H9 (cell line): ENCODE results near the gene PRRT2. TPM values are rescaled to one million over a fixed set of nuclear protein-coding genes. Genes with fewer than 3 reads are reported as not detected.
A peak's percentile ranks its signal among the peaks of the same experiment; 100 is the strongest.

Source experiments
- DNase-seq: peaks from one replicate; pipeline ENCODE4 v3.0.0-alpha.2; 2017
- H2AFZ ChIP-seq: one replicate; pipeline ENCODE4 v1.6.1; 2013; ENCODE audit warnings: mild to moderate bottlenecking, low read length, control low read depth, moderate library complexity
- H2AK5ac ChIP-seq: 2 replicates; pipeline ENCODE4 v1.6.1; 2013; ENCODE audit warnings: low read length, control low read depth, mixed read lengths; ENCODE audit not compliant: insufficient read length
- H2BK120ac ChIP-seq: one replicate; pipeline ENCODE4 v1.6.1; 2013; ENCODE audit warnings: low read depth, mild to moderate bottlenecking, low read length, control low read depth, inconsistent platforms; ENCODE audit not compliant: poor library complexity, severe bottlenecking
- H2BK12ac ChIP-seq: 2 replicates; pipeline ENCODE4 v1.6.1; 2013; ENCODE audit warnings: low read length, control low read depth, mixed read lengths, low read depth; ENCODE audit not compliant: insufficient read length
- H2BK15ac ChIP-seq: 2 replicates; pipeline ENCODE4 v1.6.1; 2013; ENCODE audit warnings: low read depth, low read length, control low read depth
- H2BK20ac ChIP-seq: one replicate; pipeline ENCODE4 v1.6.1; 2013; ENCODE audit warnings: low read depth, mild to moderate bottlenecking, low read length, control low read depth, inconsistent platforms; ENCODE audit not compliant: poor library complexity, severe bottlenecking
- H2BK5ac ChIP-seq: 2 replicates; pipeline ENCODE4 v1.6.1; 2013; ENCODE audit warnings: low read length, control low read depth, mixed read lengths; ENCODE audit not compliant: insufficient read length
- H3K14ac ChIP-seq: 2 replicates; pipeline ENCODE4 v1.6.1; 2013; ENCODE audit warnings: low read length, control low read depth; ENCODE audit not compliant: insufficient read depth
- H3K18ac ChIP-seq: 2 replicates; pipeline ENCODE4 v1.6.1; 2013; ENCODE audit warnings: low read depth, mild to moderate bottlenecking, mixed read lengths, low read length, control low read depth; ENCODE audit not compliant: insufficient read length
- H3K23ac ChIP-seq: 2 replicates; pipeline ENCODE4 v1.6.1; 2013; ENCODE audit warnings: low read length, control low read depth, mixed read lengths, low read depth; ENCODE audit not compliant: insufficient read length
- H3K23me2 ChIP-seq: 2 replicates; pipeline ENCODE4 v1.6.1; 2013; ENCODE audit warnings: low read depth, mild to moderate bottlenecking, mixed read lengths, low read length, control low read depth; ENCODE audit not compliant: insufficient read length, poor library complexity, severe bottlenecking
- H3K27ac ChIP-seq: 2 replicates; pipeline ENCODE4 v1.5.1; 2013; ENCODE audit warnings: low read length, control low read depth, mixed read lengths, low read depth; ENCODE audit not compliant: insufficient read length
- H3K27me3 ChIP-seq: 2 replicates; pipeline ENCODE4 v1.6.1; 2013; ENCODE audit warnings: low read length, control low read depth, inconsistent platforms; ENCODE audit not compliant: insufficient read depth
- H3K4ac ChIP-seq: 2 replicates; pipeline ENCODE4 v1.6.1; 2013; ENCODE audit warnings: low read depth, mild to moderate bottlenecking, control low read depth, inconsistent platforms, low read length, moderate library complexity
- H3K4me1 ChIP-seq: 2 replicates; pipeline ENCODE4 v1.6.1; 2013; ENCODE audit warnings: low read length, control low read depth, inconsistent platforms; ENCODE audit not compliant: insufficient read depth
- H3K4me2 ChIP-seq: 2 replicates; pipeline ENCODE4 v1.6.1; 2013; ENCODE audit warnings: low read length, control low read depth, mixed read lengths; ENCODE audit not compliant: insufficient read length, insufficient read depth
- H3K56ac ChIP-seq: 2 replicates; pipeline ENCODE4 v1.6.1; 2013; ENCODE audit warnings: low read depth, mild to moderate bottlenecking, mixed read lengths, low read length, control low read depth; ENCODE audit not compliant: insufficient read length
- H3K79me1 ChIP-seq: 2 replicates; pipeline ENCODE4 v1.6.1; 2013; ENCODE audit warnings: low read depth, mild to moderate bottlenecking, moderate library complexity, low read length, control low read depth, inconsistent platforms; ENCODE audit not compliant: insufficient read depth, poor library complexity, severe bottlenecking
- H3K79me2 ChIP-seq: 2 replicates; pipeline ENCODE4 v1.6.1; 2013; ENCODE audit warnings: low read length, control low read depth, inconsistent platforms; ENCODE audit not compliant: insufficient read depth
- H3K9ac ChIP-seq: 2 replicates; pipeline ENCODE4 v1.6.1; 2013; ENCODE audit warnings: low read length, control low read depth, mixed read lengths; ENCODE audit not compliant: insufficient read length; ENCODE audit errors: extremely low read depth
- H3K9me3 ChIP-seq: one replicate; pipeline ENCODE4 v1.6.1; 2013; ENCODE audit warnings: low read depth, low read length, inconsistent platforms; ENCODE audit not compliant: control insufficient read depth
- H3T11ph ChIP-seq: one replicate; pipeline ENCODE4 v1.6.1; 2013; ENCODE audit warnings: mild to moderate bottlenecking, low read length, control low read depth, inconsistent platforms
- H4K20me1 ChIP-seq: one replicate; pipeline ENCODE4 v1.6.1; 2013; ENCODE audit not compliant: control insufficient read depth, insufficient read length, insufficient read depth
- H4K5ac ChIP-seq: 2 replicates; pipeline ENCODE4 v1.6.1; 2013; ENCODE audit warnings: low read depth, mild to moderate bottlenecking, mixed read lengths, low read length, control low read depth; ENCODE audit not compliant: insufficient read length
- H4K8ac ChIP-seq: replicated peaks from 2 replicates; pipeline ENCODE4 v1.6.1; 2013; ENCODE audit warnings: low read length, control low read depth, mixed read lengths, low read depth; ENCODE audit not compliant: insufficient read length
- H4K91ac ChIP-seq: 2 replicates; pipeline ENCODE4 v1.6.1; 2013; ENCODE audit warnings: low read depth, mild to moderate bottlenecking, moderate library complexity, mixed read lengths, low read length, control low read depth; ENCODE audit not compliant: insufficient read length
- H3K27ac Mint-ChIP-seq, 3 experiments: 2 replicates in 2 of 3; 3 replicates in 1 of 3; pipeline ENCODE4 v1.8.0; 2020 to 2021; ENCODE audit warnings: mixed read lengths in 3 of 3, mild to moderate bottlenecking in 1 of 3, moderate library complexity in 1 of 3
- H3K27me3 Mint-ChIP-seq: 2 replicates; pipeline ENCODE4 v1.8.0; 2021; ENCODE audit warnings: low read depth, mild to moderate bottlenecking, moderate library complexity, mixed read lengths
- H3K36me3 Mint-ChIP-seq, 3 experiments: 2 replicates in 2 of 3; 3 replicates in 1 of 3; pipeline ENCODE4 v1.8.0; 2020 to 2021; ENCODE audit warnings: low read depth in 3 of 3, mixed read lengths in 3 of 3; ENCODE audit not compliant: insufficient read depth in 1 of 3
- H3K4me1 Mint-ChIP-seq, 2 experiments: 2 replicates each; pipeline ENCODE4 v1.8.0; 2020; ENCODE audit warnings: mixed read lengths in 2 of 2
- H3K4me3 Mint-ChIP-seq, 2 experiments: 2 replicates in 1 of 2; 3 replicates in 1 of 2; pipeline ENCODE4 v1.8.0; 2020 to 2021; ENCODE audit warnings: mild to moderate bottlenecking in 2 of 2, mixed read lengths in 2 of 2, moderate library complexity in 1 of 2
- H3K9me3 Mint-ChIP-seq, 2 experiments: 2 replicates in 1 of 2; 3 replicates in 1 of 2; pipeline ENCODE4 v1.8.0; 2020; ENCODE audit warnings: mild to moderate bottlenecking in 2 of 2, mixed read lengths in 2 of 2, moderate library complexity in 1 of 2
- CTCF ChIP-seq: fragments of 200-600 bp; sonication (generic); conservative IDR thresholded peaks from 3 replicates; pipeline ENCODE4 v1.8.0; 2021; ENCODE audit warnings: antibody characterized with exemption, mild to moderate bottlenecking
- WGBS: extraction: QIAGEN DNeasy Blood & Tissue Kit; methylation state at CpG from one replicate; pipeline ENCODE4 v1.1.7; 2013; ENCODE audit warnings: missing lambda C conversion rate, low lambda C conversion rate, mixed read lengths; ENCODE audit not compliant: insufficient read length; ENCODE audit errors: extremely low coverage; 5-methylcytosine and 5-hydroxymethylcytosine counted together
- total RNA-seq: library from RNA; stranded (reverse); gene quantifications from 2 replicates; pipeline ENCODE4 v1.2.1, GENCODE V29; 2021

PRRT2 gene
- total RNA-seq, 1 experiment from 2014 or later: 14.6 TPM

GRCh38 chr16:29849505-29849904 is 37.5 kb downstream of the PRRT2 start:
- Histone ChIP-seq H2AK5ac (no peak overlapping the region), H3K27me3 (no peaks in the 10 kb centered on the region), H2AFZ (no peak overlapping the region), H3K79me1 (no peaks in the 10 kb centered on the region), H3K23me2 (no peaks in the 10 kb centered on the region), H3K4me1 (no peaks in the 10 kb centered on the region), H2BK120ac (no peak overlapping the region), H4K91ac (no peak overlapping the region), H3K18ac (no peak overlapping the region), H3K56ac (no peak overlapping the region), H3K4me2 (no peak overlapping the region), H2BK20ac (no peak overlapping the region), H4K8ac (no peak overlapping the region), H3T11ph (no peak overlapping the region), H2BK12ac (no peak overlapping the region), H3K79me2 (no peaks in the 10 kb centered on the region), H4K20me1 (no peaks in the 10 kb centered on the region), H3K9me3 (no peaks in the 10 kb centered on the region), H3K9ac (no peak overlapping the region), H3K23ac (no peak overlapping the region), H3K4ac (no peak overlapping the region), H3K14ac (no peak overlapping the region), H2BK15ac (no peak overlapping the region), H2BK5ac (no peak overlapping the region), H3K27ac (no peak overlapping the region), H4K5ac (no peak overlapping the region)
- H3K4me3 Mint-ChIP-seq: no peak overlapping the region
- no peaks in the 10 kb centered on the region for H3K9me3 Mint-ChIP-seq
- H3K27me3 Mint-ChIP-seq: no peaks in the 10 kb centered on the region
- H3K4me1 Mint-ChIP-seq: peaks cover 7 to 10% of the 10 kb centered on the region in 2 experiments
- no CpG with 5 or more reads among the region's 5 CpGs for WGBS
- no peak for TF ChIP-seq CTCF
- H3K36me3 Mint-ChIP-seq: peaks cover 0 to 5% (median 0%) of the 10 kb centered on the region in 3 experiments; a peak in 2 of 7 replicates
- peak overlapping the region in 1 of 3 experiments; percentile 66; a peak in 2 of 7 replicates for H3K27ac Mint-ChIP-seq
- no peak for DNase-seq
